ENCODE results near the gene SIRT4. TPM values are rescaled to one million over a fixed set of nuclear protein-coding genes. Genes with fewer than 3 reads are reported as not detected.

Gene SIRT4
- total RNA-seq, 1 experiment from 2014 or later: 3.7 TPM

DNA sequence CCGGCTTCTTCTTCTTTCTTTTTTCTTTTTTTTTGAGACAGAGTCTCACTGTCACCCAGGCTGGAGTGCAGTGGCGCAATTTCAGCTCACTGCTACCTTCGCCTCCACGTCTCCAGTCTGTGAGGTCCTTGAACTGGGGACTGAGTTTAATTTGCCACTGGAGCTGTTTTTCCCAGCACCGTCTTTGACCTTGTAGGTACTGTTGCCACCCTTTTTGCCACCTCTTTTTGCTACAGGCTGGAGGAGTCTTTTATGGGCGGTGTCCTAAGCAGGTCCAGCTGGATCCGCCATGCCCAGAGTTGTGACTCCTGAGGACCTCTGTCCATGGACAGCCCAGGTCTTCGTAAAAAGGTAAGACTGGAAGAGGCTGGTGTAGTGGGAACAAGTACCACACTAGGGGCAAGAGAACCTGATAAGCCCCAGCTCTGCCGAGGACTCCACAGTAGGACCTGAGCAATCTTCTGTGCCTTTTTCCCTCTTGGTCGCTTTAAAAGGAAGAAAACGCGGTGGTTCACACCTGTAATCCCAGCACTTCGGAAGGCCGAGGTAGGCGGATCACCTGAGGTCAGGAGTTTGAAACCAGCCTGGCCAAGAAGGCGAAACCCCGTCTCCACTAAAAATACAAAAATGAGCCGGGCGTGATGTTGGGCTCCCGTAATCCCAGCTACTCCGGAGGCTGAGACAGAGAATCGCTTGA, 11.4 kb upstream of the SIRT4 start:
- BruUV-seq (replicated peaks): no TSS peak
- CTCF ChIA-PET: interaction anchor here (0.7 to 3.5 kb wide), 6 partner anchors 12 to 72 kb away, joined by 3 to 23 read pairs (median 4); partner anchors contain the start of genes PXN and SIRT4
- peaks cover 11% of the 10 kb centered on the region for H3K4me1 ChIP-seq (ENCODE audit: insufficient read depth, low read length, poor library complexity, severe bottlenecking)
- no peaks in the 10 kb centered on the region for H3K27me3 ChIP-seq (replicated peaks; ENCODE audit: insufficient read depth, low read depth, low read length, poor library complexity)
- no peak for TF ChIP-seq EZH2 (IDR thresholded peaks at IDR 0.05; ENCODE audit: borderline replicate concordance, low read depth, low read length, poor library complexity, severe bottlenecking)
- no peak for TF ChIP-seq CTCF (conservative IDR thresholded peaks at IDR 0.05; ENCODE audit: low read depth, low read length)
- DNase-seq (ENCODE audit: low spot score): no peak
- H3K36me3 ChIP-seq (ENCODE audit: insufficient read depth, low read length, poor library complexity, severe bottlenecking): no peaks in the 10 kb centered on the region
- POLR2A ChIA-PET (ENCODE audit: low non-redundant PET): interaction anchor here (0.6 to 2.8 kb wide), 21 partner anchors 8 to 358 kb away, joined by 3 to 27 read pairs (median 4); partner anchors contain the start of genes PXN, RPLP0 and SIRT4
- H3K27ac ChIP-seq (ENCODE audit: low read depth, low read length, poor library complexity, severe bottlenecking): peak overlapping the region; percentile 100
- peak overlapping the region; percentile 23 for H3K4me3 ChIP-seq (ENCODE audit: low read depth, low read length, poor library complexity, severe bottlenecking)
- intact Hi-C loops (cut with micrococcal nuclease; ENCODE audit: unreplicated experiment): loop anchor here (1.0 kb wide), 2 partner anchors 27 to 62 kb away; no protein-coding TSS in a partner anchor
- H3K9me3 ChIP-seq (ENCODE audit: low read depth, low read length, poor library complexity, severe bottlenecking): no peaks in the 10 kb centered on the region

DNA sequence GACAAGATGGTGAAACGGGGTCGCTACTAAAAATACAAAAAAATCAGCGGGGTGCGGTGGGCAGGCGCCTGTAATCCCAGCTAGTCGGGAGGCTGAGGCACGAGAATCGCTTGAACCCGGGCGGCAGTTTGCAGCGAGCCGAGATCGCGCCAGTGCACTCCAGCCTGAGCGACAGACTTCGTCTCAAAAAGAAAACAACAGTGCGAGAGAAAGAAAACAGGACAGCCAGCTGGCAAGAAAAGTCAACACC, 9.8 kb upstream of the SIRT4 start:
- ChIA-PET CTCF (interaction anchor here (1.7 to 3.5 kb wide), 2 partner anchors 10 to 64 kb away, joined by 7 to 23 read pairs; partner anchors contain the start of gene SIRT4), POLR2A (ENCODE audit: low non-redundant PET) (interaction anchor here (0.7 to 2.8 kb wide), 6 partner anchors 14 to 180 kb away, joined by 3 to 27 read pairs (median 10); partner anchors contain the start of gene RPLP0)
- Histone ChIP-seq H3K9me3 (ENCODE audit: low read depth, low read length, poor library complexity, severe bottlenecking) (no peaks in the 10 kb centered on the region), H3K4me3 (ENCODE audit: low read depth, low read length, poor library complexity, severe bottlenecking) (peak overlapping the region; percentile 54), H3K27ac (ENCODE audit: low read depth, low read length, poor library complexity, severe bottlenecking) (peak overlapping the region; percentile 100), H3K4me1 (ENCODE audit: insufficient read depth, low read length, poor library complexity, severe bottlenecking) (peaks cover 11% of the 10 kb centered on the region), H3K36me3 (ENCODE audit: insufficient read depth, low read length, poor library complexity, severe bottlenecking) (no peaks in the 10 kb centered on the region), H3K27me3 (replicated peaks; ENCODE audit: insufficient read depth, low read depth, low read length, poor library complexity) (no peaks in the 10 kb centered on the region)
- DNase-seq (ENCODE audit: low spot score): no peak
- TF ChIP-seq EZH2 (IDR thresholded peaks at IDR 0.05; ENCODE audit: borderline replicate concordance, low read depth, low read length, poor library complexity, severe bottlenecking) (no peak), CTCF (conservative IDR thresholded peaks at IDR 0.05; ENCODE audit: low read depth, low read length) (no peak)
- BruUV-seq (replicated peaks): TSS peak; percentile 94
- intact Hi-C loops (cut with micrococcal nuclease; ENCODE audit: unreplicated experiment): no loop called here

DNA sequence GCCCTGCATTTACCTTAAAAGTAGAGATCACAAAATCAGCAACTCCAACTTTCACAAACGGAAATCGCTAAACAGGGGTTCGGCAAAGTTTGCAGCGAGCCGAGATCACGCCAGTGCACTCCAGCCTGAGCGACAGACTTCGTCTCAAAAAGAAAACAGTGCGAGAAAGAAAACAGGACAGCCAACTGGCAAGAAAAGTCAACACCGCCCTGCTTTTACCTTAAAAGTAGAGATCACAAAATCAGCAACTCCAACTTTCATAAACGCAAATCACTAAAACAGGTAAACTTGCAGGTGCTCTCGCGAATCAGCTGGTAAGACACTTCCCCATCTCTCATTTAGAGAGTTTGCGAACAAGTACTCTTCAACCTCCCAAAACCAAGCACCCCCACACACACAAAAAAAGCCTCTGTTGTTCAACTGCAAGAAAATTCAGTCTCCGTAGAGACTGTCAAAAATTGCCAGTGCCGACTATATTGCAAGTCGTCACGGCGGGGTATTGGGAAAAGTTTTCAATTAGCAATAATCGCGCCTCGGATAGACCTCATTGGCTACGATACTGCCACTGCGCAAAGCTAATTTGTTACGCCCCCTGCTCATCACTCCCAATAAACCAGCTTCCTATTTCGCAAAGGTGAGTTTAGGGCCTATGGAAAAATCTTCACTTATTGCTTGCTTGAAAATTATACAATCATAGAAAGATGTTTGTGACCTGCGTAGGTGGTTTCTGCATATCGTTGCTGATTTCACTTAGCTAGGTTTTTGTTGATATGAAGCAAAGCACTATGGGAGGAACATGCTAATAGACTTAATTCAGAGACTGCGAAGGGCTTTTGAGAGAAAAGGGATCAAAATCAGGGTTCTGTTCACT, 9.2 kb upstream of the SIRT4 start, which contains the start of gene RNU4-1:
Gene RNU4-1 (minus strand): TSS at position 577 of the 871 bp plus-strand sequence.
- Histone ChIP-seq H3K4me3 (ENCODE audit: low read depth, low read length, poor library complexity, severe bottlenecking) (peak within 1 kb of the TSS; percentile 54), H3K36me3 (ENCODE audit: insufficient read depth, low read length, poor library complexity, severe bottlenecking) (no peaks in the 10 kb centered on the region), H3K27ac (ENCODE audit: low read depth, low read length, poor library complexity, severe bottlenecking) (peak within 1 kb of the TSS; percentile 100), H3K27me3 (replicated peaks; ENCODE audit: insufficient read depth, low read depth, low read length, poor library complexity) (no peaks in the 10 kb centered on the region), H3K9me3 (ENCODE audit: low read depth, low read length, poor library complexity, severe bottlenecking) (no peaks in the 10 kb centered on the region), H3K4me1 (ENCODE audit: insufficient read depth, low read length, poor library complexity, severe bottlenecking) (peaks cover 11% of the 10 kb centered on the region)
- ChIA-PET CTCF (interaction anchor here (0.6 to 3.5 kb wide), 5 partner anchors 9 to 65 kb away, joined by 4 to 23 read pairs (median 7); partner anchors contain the start of gene SIRT4), POLR2A (ENCODE audit: low non-redundant PET) (interaction anchor here (0.7 to 2.8 kb wide), 6 partner anchors 9 to 413 kb away, joined by 3 to 21 read pairs (median 8); partner anchors contain the start of genes RPLP0 and SIRT4)
- TSS peak; percentile 56 for BruUV-seq (replicated peaks)
- no peak for TF ChIP-seq EZH2 (IDR thresholded peaks at IDR 0.05; ENCODE audit: borderline replicate concordance, low read depth, low read length, poor library complexity, severe bottlenecking)
- TF ChIP-seq CTCF (conservative IDR thresholded peaks at IDR 0.05; ENCODE audit: low read depth, low read length): no peak
- peak; percentile 98 for DNase-seq (ENCODE audit: low spot score)
- intact Hi-C loops (cut with micrococcal nuclease; ENCODE audit: unreplicated experiment): no loop called here

Measured in A673 (cell line).